Motor neuron (in vitro differentiated cells): ENCODE data around the gene UCK2. TPM values are rescaled to one million over a fixed set of nuclear protein-coding genes. Genes with fewer than 3 reads are reported as not detected.

Source experiments
- ATAC-seq, 8 experiments: fragments of 200-7000 bp; cut with Tn5 transposase; replicated peaks in 6 of 8; 2 replicates each; pipeline ENCODE4 v1.8.0; 2021; ENCODE audit warnings: mild to moderate bottlenecking in 8 of 8, moderate library complexity in 8 of 8
- H3K27ac ChIP-seq, 2 donors: fragments of 250-450 bp; sonication (Bioruptor Pico); 2 replicates each; pipeline ENCODE4 v1.9.0; 2021; ENCODE audit warnings: antibody characterized with exemption in 2 of 2, mild to moderate bottlenecking in 2 of 2, moderate library complexity in 1 of 2
- H3K4me1 ChIP-seq, 2 donors: fragments of 250-450 bp; sonication (Bioruptor Pico); replicated peaks in 1 of 2; 2 replicates each; pipeline ENCODE4 v1.6.1; 2021; ENCODE audit warnings: antibody characterized with exemption in 2 of 2, mild to moderate bottlenecking in 2 of 2, moderate library complexity in 1 of 2
- H3K4me3 ChIP-seq, 5 donors: fragments of 250-450 bp; sonication (Bioruptor Pico); 2 replicates each; pipeline ENCODE4 v1.9.0; 2021; ENCODE audit warnings: antibody characterized with exemption in 5 of 5, mild to moderate bottlenecking in 5 of 5, moderate library complexity in 4 of 5
- WGBS, 10 experiments: fragments of 450-650 bp; shearing (Covaris generic); methylation state at CpG; one replicate each; pipeline ENCODE4 v1.0.0; 2022; 5-methylcytosine and 5-hydroxymethylcytosine counted together
- in situ Hi-C, 9 experiments: fragments of 400-800 bp; cut with MboI; loops; one replicate each; pipeline ENCODE4 v1.15.0; 2021; ENCODE audit warnings: low sequenced_read_pairs in 9 of 9, low pct_unique_long_range_greater_than_20kb in 2 of 9; ENCODE audit not compliant: unreplicated experiment in 9 of 9
- total RNA-seq, 8 experiments: library from RNA; unstranded; fragments of 300-600 nt; gene quantifications; 2 replicates each; pipeline versions ENCODE4 v1.2.3 to v1.2.4, GENCODE V29; 2022

The UCK2 gene
- total RNA-seq, 8 experiments from 2014 or later = 28.3 to 83.2 (median 46.0) TPM

GRCh38 chr1:165840423-165840822, 13.0 kb downstream of the UCK2 start:
- 83 to 100% (median 99%) methylated on average over 1 to 4 of the region's 4 CpGs for WGBS, 10 experiments
- in situ Hi-C loops = no loop called here
- ATAC-seq = no peak

DNA sequence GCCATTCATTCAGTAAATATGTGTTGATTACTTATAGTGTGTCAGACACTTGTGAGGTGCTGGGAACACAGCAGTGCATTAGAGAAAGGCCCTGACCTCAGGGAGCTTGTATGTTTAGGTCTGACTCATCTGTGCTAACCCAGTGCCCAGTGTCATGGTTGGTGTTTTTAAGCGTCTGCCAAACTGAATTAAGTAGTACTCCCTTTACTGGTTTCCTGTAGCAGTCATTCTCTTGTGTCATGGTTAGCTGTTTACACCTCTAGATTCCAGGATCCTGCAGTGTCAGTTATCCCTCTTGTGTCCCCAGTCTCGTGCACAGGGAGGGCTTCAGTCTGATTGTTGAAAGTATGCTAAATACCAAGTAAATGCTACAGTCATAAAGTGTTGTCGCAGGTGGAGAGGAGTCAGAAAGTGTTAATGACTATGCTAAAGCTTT, 14.2 kb downstream of the UCK2 start:
- no peak overlapping the region for H3K4me3 ChIP-seq
- ATAC-seq = peak in 2 of 8 experiments; percentile 26 to 32
- no peak overlapping the region for H3K27ac ChIP-seq
- 60 to 87% (median 78%) methylated on average over 1 to 3 of the region's 3 CpGs; no CpG with 5 or more reads in 4 of the 10 experiments for WGBS, 10 experiments
- in situ Hi-C loops = no loop called here
- H3K4me1 ChIP-seq = peaks cover 14 to 18% of the 10 kb centered on the region in 2 donors

More at GRCh38 chr1:165840423-165840822, 13.0 kb downstream of the UCK2 start:
- H3K27ac ChIP-seq = no peak overlapping the region
- H3K4me1 ChIP-seq = peaks cover 14 to 22% of the 10 kb centered on the region in 2 donors
- H3K4me3 ChIP-seq = no peak overlapping the region

- in situ Hi-C loops = no loop called here
- 25 to 100% (median 64%) methylated on average over 1 to 2 of the region's 2 CpGs for WGBS, 10 experiments
- no peak overlapping the region for H3K27ac ChIP-seq
- ATAC-seq = peak in 1 of 8 experiments; percentile 12
- peaks cover 14 to 18% of the 10 kb centered on the region in 2 donors for H3K4me1 ChIP-seq
- no peak overlapping the region for H3K4me3 ChIP-seq
These were observed 14.7 kb downstream of the UCK2 start for GRCh38 chr1:165842023-165842670.

GRCh38 chr1:165842671-165843129, 15.3 kb downstream of the UCK2 start:
- H3K4me1 ChIP-seq = peaks cover 14 to 18% of the 10 kb centered on the region in 2 donors
- no peak overlapping the region for H3K27ac ChIP-seq
- ATAC-seq = peak in 6 of 8 experiments; percentile 13 to 62 (median 33)
- H3K4me3 ChIP-seq = no peak overlapping the region
- in situ Hi-C loops = no loop called here
- 0 to 61% (median 41%) methylated on average over 1 to 5 of the region's 5 CpGs; no CpG with 5 or more reads in 1 of the 10 experiments for WGBS, 10 experiments

GRCh38 chr1:165843304-165843703, 15.9 kb downstream of the UCK2 start:
- in situ Hi-C loops = no loop called here
- H3K4me1 ChIP-seq = peaks cover 14 to 18% of the 10 kb centered on the region in 2 donors

DNA sequence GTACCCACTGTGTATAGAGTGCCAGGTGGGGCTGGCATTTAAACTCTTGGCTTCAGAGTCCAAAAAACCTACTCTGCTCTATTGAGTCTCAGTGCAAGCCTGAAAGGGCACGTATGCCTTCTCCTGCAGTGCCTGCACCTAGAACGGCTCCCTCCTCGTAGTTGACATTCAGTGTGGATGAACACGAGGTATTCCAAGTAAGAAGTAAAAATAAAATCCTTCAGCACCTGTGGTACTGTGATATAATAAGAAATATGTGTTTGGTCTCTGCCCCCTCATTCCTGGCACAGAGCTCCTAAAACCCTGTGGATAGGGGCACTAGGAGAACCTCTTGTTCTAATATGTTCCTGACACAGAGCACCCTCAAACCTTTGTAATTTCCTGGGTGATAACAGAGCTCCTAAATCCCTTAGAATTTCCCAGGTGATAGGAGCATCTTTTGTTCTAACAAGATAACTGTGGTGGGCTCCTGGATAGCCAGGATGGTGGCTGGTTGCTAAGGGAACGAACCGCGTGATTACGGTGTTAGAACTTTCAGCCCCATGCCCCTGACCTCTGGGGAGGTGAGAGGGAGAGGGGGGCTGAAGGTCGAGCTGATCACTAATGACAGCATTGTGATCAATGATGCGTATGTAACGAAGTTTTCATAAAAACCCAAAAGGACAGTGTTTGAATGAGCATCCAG, 16.8 kb downstream of the UCK2 start:
- no peak overlapping the region for H3K4me3 ChIP-seq
- H3K27ac ChIP-seq = no peak overlapping the region
- WGBS, 10 experiments = 58 to 83% (median 74%) methylated on average over 1 to 10 of the region's 11 CpGs; no CpG with 5 or more reads in 1 of the 10 experiments
- ATAC-seq = no peak
- peaks cover 14 to 18% of the 10 kb centered on the region in 2 donors for H3K4me1 ChIP-seq
- in situ Hi-C loops = no loop called here

More at GRCh38 chr1:165843304-165843703, 15.9 kb downstream of the UCK2 start:
- no peak for ATAC-seq
- H3K27ac ChIP-seq = no peak overlapping the region
- WGBS, 10 experiments = 33 to 100% (median 69%) methylated on average over 1 of the region's 1 CpG; no CpG with 5 or more reads in 1 of the 10 experiments
- no peak overlapping the region for H3K4me3 ChIP-seq

DNA sequence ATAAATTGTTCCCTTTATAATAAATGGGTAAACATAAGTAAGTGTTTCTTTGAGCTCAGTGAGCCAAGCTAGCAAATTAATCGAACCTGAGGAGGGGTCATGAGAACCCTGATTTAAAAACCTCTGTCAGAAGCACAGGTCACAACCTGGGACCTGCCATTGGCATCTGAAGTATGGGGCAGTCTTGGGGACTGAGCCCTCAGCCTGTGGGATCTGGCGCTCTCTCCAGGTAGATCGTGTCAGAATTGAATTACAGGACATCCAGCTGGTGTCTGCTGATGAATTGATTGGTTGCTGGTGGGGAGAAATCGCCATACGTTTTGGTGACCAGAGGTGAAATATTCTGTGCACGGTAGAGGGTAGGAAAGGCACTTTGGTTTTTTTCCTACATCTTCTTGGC, 17.5 kb downstream of the UCK2 start:
- in situ Hi-C loops = no loop called here
- no peak for ATAC-seq

DNA sequence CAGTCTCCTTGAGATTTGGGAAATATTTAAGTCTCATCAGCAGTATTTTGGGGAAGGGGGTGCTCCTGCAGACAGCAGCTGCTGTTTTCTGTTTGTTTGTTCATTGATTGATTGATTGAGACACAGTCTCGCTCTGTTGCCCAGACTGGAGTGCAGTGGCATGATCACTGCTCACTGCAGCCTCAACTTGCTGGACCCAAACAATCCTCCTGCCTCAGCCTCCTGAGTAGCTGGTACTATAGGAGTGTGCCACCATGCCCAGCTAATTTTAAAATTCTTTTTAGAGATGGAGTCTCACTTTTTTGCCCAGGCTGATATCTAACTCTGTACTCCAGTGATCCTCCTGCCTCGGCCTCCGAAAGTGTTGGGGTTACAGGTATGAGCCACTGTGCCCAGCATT, 18.2 kb downstream of the UCK2 start:
- no peak for ATAC-seq
- H3K4me3 ChIP-seq = no peak overlapping the region
- no peak overlapping the region for H3K27ac ChIP-seq
- WGBS, 10 experiments = 60 to 100% (median 97%) methylated on average over 1 to 3 of the region's 3 CpGs; no CpG with 5 or more reads in 2 of the 10 experiments
- H3K4me1 ChIP-seq = peaks cover 14 to 18% of the 10 kb centered on the region in 2 donors
- in situ Hi-C loops = no loop called here

More for the DNA sequence above, 17.5 kb downstream of the UCK2 start:
- Histone ChIP-seq H3K4me1 (peaks cover 14 to 18% of the 10 kb centered on the region in 2 donors), H3K27ac (no peak overlapping the region), H3K4me3 (no peak overlapping the region)
- WGBS, 10 experiments = 40 to 100% (median 92%) methylated on average over 1 to 5 of the region's 6 CpGs; no CpG with 5 or more reads in 1 of the 10 experiments

DNA sequence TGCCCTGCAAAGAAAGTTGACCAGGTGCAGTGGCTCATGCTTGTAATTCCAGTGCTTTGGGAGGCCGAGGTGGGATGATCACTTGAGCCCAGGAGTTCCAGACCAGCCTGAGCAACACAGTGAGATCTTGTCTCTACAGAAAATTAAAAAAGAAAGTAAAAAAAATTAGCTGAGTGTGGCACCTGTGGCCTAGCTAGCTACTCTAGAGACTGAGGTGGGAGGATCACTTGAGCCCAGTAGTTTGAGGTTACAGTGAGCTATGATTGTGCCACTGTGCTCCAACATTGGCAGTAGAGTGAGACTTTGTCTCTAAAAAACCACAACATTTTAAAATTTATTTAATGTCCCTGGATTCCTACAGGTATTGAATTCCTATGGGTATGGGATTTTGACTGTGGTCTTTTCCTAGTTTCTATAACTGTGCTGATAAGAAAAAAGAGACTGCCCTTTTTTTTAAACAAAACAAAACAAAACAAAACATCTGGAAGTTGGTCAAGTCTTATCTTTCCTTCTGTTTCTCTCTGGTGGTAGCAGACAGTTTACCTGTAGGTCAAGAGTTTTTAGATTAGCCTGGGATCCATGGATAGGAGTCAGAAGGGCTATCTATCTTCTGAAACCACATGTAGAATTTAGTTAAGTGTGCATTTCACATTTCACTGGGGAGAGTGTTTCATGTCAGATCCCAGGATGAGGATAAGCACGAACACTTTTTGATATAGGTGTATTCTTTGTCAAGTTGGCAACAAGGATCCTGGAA, 18.8 kb downstream of the UCK2 start:
- Histone ChIP-seq H3K4me1 (peaks cover 14 to 18% of the 10 kb centered on the region in 2 donors), H3K27ac (no peak overlapping the region), H3K4me3 (no peak overlapping the region)
- in situ Hi-C loops = no loop called here
- 80 to 100% (median 100%) methylated on average over 1 to 2 of the region's 2 CpGs; no CpG with 5 or more reads in 1 of the 10 experiments for WGBS, 10 experiments
- no peak for ATAC-seq

- ATAC-seq = no peak
These were observed 20.1 kb downstream of the UCK2 start for GRCh38 chr1:165847486-165847885.

DNA sequence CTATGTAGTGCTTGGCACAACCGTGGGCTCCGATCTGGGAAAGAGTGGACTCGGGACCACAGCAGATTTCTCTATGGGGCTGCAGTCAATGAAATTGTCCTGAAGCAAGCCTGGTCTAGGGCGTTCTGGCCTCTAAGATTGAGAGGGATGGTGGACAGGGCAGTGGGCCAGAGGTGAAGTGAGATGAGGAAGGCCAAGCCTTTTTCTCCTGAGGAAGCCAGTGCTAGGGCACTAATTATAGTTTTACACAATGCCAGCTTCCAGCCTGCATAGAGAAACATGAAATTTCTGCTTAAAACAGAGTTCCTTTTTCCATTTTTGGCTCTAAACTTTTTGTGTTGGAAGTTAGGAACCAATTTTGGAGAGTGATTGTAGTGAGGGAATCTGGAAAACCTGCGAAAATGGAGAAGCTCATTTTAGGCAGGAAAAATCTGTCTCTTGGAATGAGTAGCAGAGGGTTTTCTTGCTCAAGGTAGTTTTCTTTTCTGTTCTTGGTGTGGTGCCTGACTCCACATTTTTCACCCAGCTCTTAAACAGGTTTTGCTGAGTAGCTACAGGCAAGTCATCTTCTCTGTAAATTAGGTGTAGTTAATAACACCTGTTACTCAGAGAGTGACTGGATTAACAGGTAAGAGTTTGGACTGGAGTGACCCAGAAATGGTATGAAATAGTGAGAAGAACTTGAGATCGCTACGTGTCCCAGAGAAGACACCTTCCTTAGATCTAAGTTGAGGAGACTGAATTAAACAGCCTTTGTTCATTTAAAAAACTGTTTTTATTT, 22.1 kb downstream of the UCK2 start:
- Histone ChIP-seq H3K27ac (no peak overlapping the region), H3K4me3 (no peak overlapping the region), H3K4me1 (peaks cover 0 to 7% of the 10 kb centered on the region in 2 donors)
- in situ Hi-C loops = no loop called here
- ATAC-seq = no peak
- 90 to 100% (median 93%) methylated on average over 2 to 7 of the region's 7 CpGs; no CpG with 5 or more reads in 1 of the 10 experiments for WGBS, 10 experiments

More at GRCh38 chr1:165847486-165847885, 20.1 kb downstream of the UCK2 start:
- 78 to 100% (median 98%) methylated on average over 1 to 3 of the region's 3 CpGs for WGBS, 10 experiments
- Histone ChIP-seq H3K4me1 (peaks cover 11 to 14% of the 10 kb centered on the region in 2 donors), H3K27ac (no peak overlapping the region), H3K4me3 (no peak overlapping the region)
- in situ Hi-C loops = no loop called here

DNA sequence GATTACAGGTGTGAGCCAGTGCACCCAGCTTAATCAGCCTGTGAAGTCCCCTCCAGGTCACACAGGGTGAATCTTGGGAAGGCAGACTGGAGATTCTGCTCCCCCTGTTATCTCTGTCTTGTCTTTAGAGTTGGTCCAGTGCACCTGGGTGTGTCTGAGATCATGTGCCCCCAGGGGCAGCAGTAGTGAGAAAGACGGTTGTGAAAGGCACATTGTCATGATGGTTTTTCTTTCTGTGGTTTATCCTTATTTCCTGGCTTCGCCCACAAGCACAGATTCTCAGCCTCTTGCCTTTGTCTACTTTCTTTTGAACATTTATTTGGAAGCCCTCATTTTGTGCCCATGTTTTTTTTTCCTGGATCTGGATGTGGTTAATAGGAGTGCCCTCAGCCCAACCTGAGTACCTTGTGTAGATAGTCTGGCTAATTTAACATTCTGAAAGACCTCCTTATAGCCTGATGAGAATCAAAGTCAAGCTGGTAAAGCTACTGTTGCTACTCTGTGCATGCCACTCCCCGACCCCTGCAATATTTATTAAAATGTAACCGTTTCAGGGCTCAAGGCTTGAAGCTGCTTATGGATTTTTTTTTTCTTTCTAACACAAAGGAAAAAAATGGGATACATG, 23.7 kb downstream of the UCK2 start:
- ATAC-seq = peak in 2 of 8 experiments; percentile 31 to 39
- Histone ChIP-seq H3K27ac (no peak overlapping the region), H3K4me1 (peaks cover 0 to 4% of the 10 kb centered on the region in 2 donors), H3K4me3 (no peak overlapping the region)
- WGBS, 10 experiments = 56 to 100% (median 87%) methylated on average over 1 to 4 of the region's 4 CpGs; no CpG with 5 or more reads in 1 of the 10 experiments
- in situ Hi-C loops = no loop called here
